HEK293 (cell line): Measurements from ENCODE around the gene RBFOX2.

Experiments
- AEBP2 ChIP-seq: fragments of 450-650 bp; formaldehyde crosslinking; IDR thresholded peaks from 2 replicates; pipeline ENCODE4 v1.5.1; 2016; ENCODE audit warnings: missing biosample characterization, missing genetic modification characterization, borderline replicate concordance
- BCL6B ChIP-seq: fragments of 450-650 bp; formaldehyde crosslinking; IDR thresholded peaks from 2 replicates; pipeline ENCODE4 v1.5.1; 2017; ENCODE audit warnings: missing biosample characterization, missing genetic modification characterization
- ELK4 ChIP-seq: IDR thresholded peaks from 2 replicates; pipeline ENCODE4 v1.6.1; 2011; ENCODE audit warnings: mild to moderate bottlenecking, low read depth, low read length, borderline replicate concordance
- GLI2 ChIP-seq: fragments of 450-650 bp; formaldehyde crosslinking; IDR thresholded peaks from 2 replicates; pipeline ENCODE4; 2017; ENCODE audit warnings: missing biosample characterization, missing genetic modification characterization, low read depth, borderline replicate concordance
- MEIS1 ChIP-seq: sonication (generic); formaldehyde crosslinking; IDR thresholded peaks from 2 replicates; pipeline ENCODE4 v1.8.1; 2022; ENCODE audit warnings: missing genetic modification reagents, mild to moderate bottlenecking, borderline replicate concordance
- MZF1 ChIP-seq: fragments of 450-650 bp; formaldehyde crosslinking; IDR thresholded peaks from 2 replicates; pipeline ENCODE4 v1.5.1; 2017; ENCODE audit warnings: missing biosample characterization, missing genetic modification characterization, borderline replicate concordance
- PRDM4 ChIP-seq: fragments of 450-650 bp; formaldehyde crosslinking; IDR thresholded peaks from 2 replicates; pipeline ENCODE4 v1.5.1; 2017; ENCODE audit warnings: missing biosample characterization, missing genetic modification characterization
- PRDM6 ChIP-seq: fragments of 450-650 bp; formaldehyde crosslinking; IDR thresholded peaks from 2 replicates; pipeline ENCODE4 v1.5.1; 2017; ENCODE audit warnings: missing biosample characterization, missing genetic modification characterization
- RBAK ChIP-seq: fragments of 450-650 bp; formaldehyde crosslinking; IDR thresholded peaks from 2 replicates; pipeline ENCODE4 v1.5.1; 2016; ENCODE audit warnings: missing biosample characterization, missing genetic modification characterization
- SCRT1 ChIP-seq: fragments of 450-650 bp; formaldehyde crosslinking; IDR thresholded peaks from 2 replicates; pipeline ENCODE4 v1.5.1; 2016; ENCODE audit warnings: missing biosample characterization, missing genetic modification characterization, borderline replicate concordance
- SP3 ChIP-seq: fragments of 450-650 bp; formaldehyde crosslinking; IDR thresholded peaks from 2 replicates; pipeline ENCODE4 v1.5.1; 2016; ENCODE audit warnings: missing biosample characterization, missing genetic modification characterization
- ZBTB26 ChIP-seq: fragments of 450-650 bp; formaldehyde crosslinking; optimal IDR thresholded peaks from 2 replicates; pipeline ENCODE3; 2016; ENCODE audit warnings: missing biosample characterization, mild to moderate bottlenecking, missing genetic modification characterization
- ZBTB48 ChIP-seq: fragments of 450-650 bp; formaldehyde crosslinking; IDR thresholded peaks from 2 replicates; pipeline ENCODE4 v1.5.1; 2016; ENCODE audit warnings: missing biosample characterization, missing genetic modification characterization
- ZNF140 ChIP-seq: fragments of 450-650 bp; formaldehyde crosslinking; IDR thresholded peaks from 2 replicates; pipeline ENCODE4 v1.5.1; 2016; ENCODE audit warnings: missing biosample characterization, missing genetic modification characterization
- ZNF146 ChIP-seq: fragments of 450-650 bp; formaldehyde crosslinking; IDR thresholded peaks from 2 replicates; pipeline ENCODE4 v1.5.1; 2016; ENCODE audit warnings: missing biosample characterization, missing genetic modification characterization
- ZNF221 ChIP-seq: fragments of 450-650 bp; formaldehyde crosslinking; IDR thresholded peaks from 2 replicates; pipeline ENCODE4 v1.5.1; 2017; ENCODE audit warnings: missing biosample characterization, missing genetic modification characterization, borderline replicate concordance
- ZNF239 ChIP-seq: fragments of 450-650 bp; formaldehyde crosslinking; IDR thresholded peaks from 2 replicates; pipeline ENCODE4 v1.5.1; 2016; ENCODE audit warnings: missing biosample characterization, missing genetic modification characterization
- ZNF248 ChIP-seq: fragments of 450-650 bp; formaldehyde crosslinking; IDR thresholded peaks from 2 replicates; pipeline ENCODE4 v1.5.1; 2017; ENCODE audit warnings: missing biosample characterization, missing genetic modification characterization
- ZNF366 ChIP-seq: fragments of 450-650 bp; formaldehyde crosslinking; conservative IDR thresholded peaks from 2 replicates; pipeline ENCODE4 v1.5.1; 2016; ENCODE audit warnings: missing biosample characterization, missing genetic modification characterization
- ZNF501 ChIP-seq: fragments of 450-650 bp; formaldehyde crosslinking; IDR thresholded peaks from 2 replicates; pipeline ENCODE4 v1.5.1; 2016; ENCODE audit warnings: missing biosample characterization, missing genetic modification characterization
- ZNF514 ChIP-seq: fragments of 450-650 bp; formaldehyde crosslinking; IDR thresholded peaks from 2 replicates; pipeline ENCODE4 v1.5.1; 2016; ENCODE audit warnings: missing biosample characterization, missing genetic modification characterization
- ZNF544 ChIP-seq: fragments of 450-650 bp; formaldehyde crosslinking; IDR thresholded peaks from 2 replicates; pipeline ENCODE4 v1.5.0; 2017; ENCODE audit warnings: missing biosample characterization, missing genetic modification characterization
- ZNF548 ChIP-seq: fragments of 450-650 bp; formaldehyde crosslinking; IDR thresholded peaks from 2 replicates; pipeline ENCODE4 v1.5.1; 2016; ENCODE audit warnings: missing biosample characterization, missing genetic modification characterization
- ZNF555 ChIP-seq: fragments of 450-650 bp; formaldehyde crosslinking; conservative IDR thresholded peaks from 2 replicates; pipeline ENCODE4 v1.5.1; 2017; ENCODE audit warnings: missing biosample characterization, mild to moderate bottlenecking, missing genetic modification characterization, inconsistent platforms
- ZNF658 ChIP-seq: fragments of 450-650 bp; formaldehyde crosslinking; IDR thresholded peaks from 2 replicates; pipeline ENCODE4; 2016; ENCODE audit warnings: missing biosample characterization, missing genetic modification characterization
- ZNF660 ChIP-seq: fragments of 450-650 bp; IDR thresholded peaks from 2 replicates; pipeline ENCODE4 v1.5.1; 2018; ENCODE audit warnings: missing biosample characterization, mild to moderate bottlenecking, missing genetic modification characterization
- ZNF777 ChIP-seq: fragments of 450-650 bp; formaldehyde crosslinking; IDR thresholded peaks from 2 replicates; pipeline ENCODE4 v1.5.1; 2017; ENCODE audit warnings: missing biosample characterization, missing genetic modification characterization, borderline replicate concordance
- ZNF792 ChIP-seq: fragments of 450-650 bp; formaldehyde crosslinking; IDR thresholded peaks from 2 replicates; pipeline ENCODE4 v1.5.1; 2016; ENCODE audit warnings: missing biosample characterization, missing genetic modification characterization

RBFOX2 gene

GRCh38 chr22:35914665-35915476 is 113.8 kb downstream of the RBFOX2 start (continued):
- TF ChIP-seq PRDM4 (tag by site-specific recombination): peak; percentile 95
- TF ChIP-seq ZNF514 (tag by site-specific recombination): no peak
- no peak for TF ChIP-seq BCL6B (tag by site-specific recombination)
- TF ChIP-seq ZNF501 (tag by site-specific recombination): no peak; the same call in 1 of the 2 replicates
- no peak for TF ChIP-seq ZNF544
- no peak for TF ChIP-seq ZNF221 (tag by site-specific recombination)
- no peak for TF ChIP-seq ZNF792
- no peak for TF ChIP-seq ZBTB26 (tag by site-specific recombination)
- no peak for TF ChIP-seq SCRT1 (tag by site-specific recombination)
- TF ChIP-seq ZNF239: no peak
- TF ChIP-seq ZNF366 (tag by site-specific recombination): peak; percentile 76
- no peak for TF ChIP-seq ZNF146 (tag by site-specific recombination)
- no peak for TF ChIP-seq ZNF140
- TF ChIP-seq MEIS1 (CRISPR knock-in tag): no peak
- no peak for TF ChIP-seq ZNF555 (tag by site-specific recombination)
- TF ChIP-seq RBAK (tag by site-specific recombination): no peak
- TF ChIP-seq ELK4: no peak
- TF ChIP-seq SP3 (tag by site-specific recombination): 0 out of 2 replicates have a peak, but pooled peaks have one; percentile 14
- TF ChIP-seq ZNF248 (tag by site-specific recombination): no peak
- TF ChIP-seq ZNF777: no peak
- TF ChIP-seq ZNF658: no peak
- no peak; the same call in 1 of the 2 replicates for TF ChIP-seq ZBTB48 (tag by site-specific recombination)
- no peak for TF ChIP-seq AEBP2 (tag by site-specific recombination)
- no peak for TF ChIP-seq ZNF660 (tag by site-specific recombination)
- TF ChIP-seq PRDM6 (tag by site-specific recombination): peak; percentile 95
- TF ChIP-seq MZF1 (tag by site-specific recombination): peak; percentile 92
- no peak for TF ChIP-seq GLI2 (tag by site-specific recombination)
- TF ChIP-seq ZNF548 (tag by site-specific recombination): no peak
